ENCODE measurements around the gene RAPSN.

RAPSN gene

GRCh38 chr11:47448566-47449427, at the start of gene RAPSN:
Gene RAPSN (minus strand): TSS chr11:47449136. CDS start chr11:47448964, 172 bp downstream.
- DNase-seq: no peak

GRCh38 chr11:47498149-47498548, 49.2 kb upstream of the RAPSN start:
- DNase-seq: no peak

- DNase-seq: no peak
Measured at GRCh38 chr11:47496808-47497207, 47.9 kb upstream of the RAPSN start.

DNA sequence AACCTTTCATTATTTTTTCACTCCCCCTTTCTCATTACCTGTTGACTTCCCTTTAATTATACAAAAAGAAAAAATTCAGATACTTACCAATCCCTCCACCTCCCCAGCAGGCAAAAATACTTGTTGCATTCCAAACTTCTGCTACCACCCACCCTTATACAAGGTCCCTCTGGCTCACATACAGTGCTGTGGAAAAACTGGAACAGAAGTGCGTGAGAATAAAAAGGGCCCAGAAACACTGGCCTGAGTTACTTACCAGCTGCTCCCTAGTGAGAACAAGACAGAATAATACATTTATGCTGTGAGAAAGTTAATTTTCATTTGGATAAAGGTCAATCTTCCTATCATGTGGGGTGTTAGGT, 46.9 kb upstream of the RAPSN start:
- DNase-seq: no peak

GRCh38 chr11:47495011-47495855, 46.3 kb upstream of the RAPSN start:
- DNase-seq: no peak

DNA sequence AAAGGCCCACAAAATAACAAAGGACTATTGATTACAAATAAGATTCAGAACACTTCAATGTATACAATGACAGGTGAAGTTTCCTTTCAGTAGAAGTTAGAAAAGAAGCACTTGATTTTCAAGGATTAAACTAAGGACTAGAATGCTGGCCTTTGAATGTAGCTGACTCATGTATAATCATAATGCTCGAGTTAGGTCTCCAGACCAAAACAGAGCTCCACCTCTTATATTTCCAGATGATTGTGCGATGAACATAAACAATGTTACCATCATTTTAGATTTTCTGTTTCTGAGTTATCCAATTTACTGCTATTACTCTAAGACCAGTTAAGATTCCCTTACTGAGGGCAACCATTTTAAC, 40.4 kb upstream of the RAPSN start:
- DNase-seq: no peak

DNA sequence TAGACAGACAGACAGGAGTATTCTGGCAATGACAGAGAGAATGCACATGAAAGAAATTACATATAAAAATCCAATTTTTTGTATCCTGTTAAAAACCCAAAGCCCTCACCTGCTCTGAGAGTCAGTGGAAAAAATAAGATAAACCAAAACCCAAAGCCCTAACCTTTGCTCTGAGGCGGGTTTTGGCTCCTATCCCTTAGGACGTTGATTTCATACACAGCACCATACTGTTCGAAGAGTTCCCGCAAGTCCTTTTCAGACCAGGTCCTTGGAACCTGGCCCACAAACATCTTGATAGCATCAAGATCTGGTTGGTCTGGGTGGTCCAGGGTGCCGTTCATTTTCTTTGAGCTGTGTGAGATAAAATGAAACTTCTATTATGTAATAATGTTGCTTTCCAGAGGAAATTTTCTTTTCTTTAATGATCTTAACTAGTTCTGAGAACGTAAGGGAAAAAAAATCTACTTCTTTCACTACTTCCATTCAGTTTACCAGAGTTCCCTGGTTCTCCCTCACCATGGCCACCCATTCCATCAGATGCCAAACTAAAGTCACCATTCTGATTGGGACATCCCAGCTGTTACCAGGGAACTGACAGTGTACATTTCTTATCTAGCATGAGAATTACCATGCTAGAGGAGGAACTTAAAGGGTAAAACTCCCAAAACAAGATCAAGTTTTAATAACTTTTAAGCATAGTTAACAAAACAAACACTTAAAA, 39.9 kb upstream of the RAPSN start:
- no peak for DNase-seq

GRCh38 chr11:47488111-47488510, 39.2 kb upstream of the RAPSN start:
- DNase-seq: no peak

GRCh38 chr11:47487421-47487820, 38.5 kb upstream of the RAPSN start:
- no peak for DNase-seq

GRCh38 chr11:47485107-47485506, 36.2 kb upstream of the RAPSN start:
- no peak for DNase-seq

DNA sequence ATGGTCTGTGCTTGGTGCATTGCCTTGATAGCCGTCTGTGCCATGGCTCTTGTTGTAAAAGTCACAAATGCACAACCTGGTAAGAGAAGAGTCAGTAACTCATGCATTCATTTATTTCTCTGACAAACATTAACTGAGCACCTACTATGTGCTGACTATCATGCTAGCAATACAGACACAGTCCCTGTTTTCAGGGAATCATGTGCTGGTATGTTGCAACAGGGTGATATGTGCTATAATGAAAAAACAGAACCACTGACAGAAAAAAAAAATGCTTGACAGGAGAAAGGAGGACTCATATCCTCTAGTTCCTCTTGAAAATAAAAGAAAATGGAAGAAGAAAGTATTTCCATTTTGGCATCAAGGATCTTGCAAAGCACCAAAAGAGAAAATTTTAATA, 34.5 kb upstream of the RAPSN start:
- DNase-seq: no peak

- no peak for DNase-seq
Measured at GRCh38 chr11:47480762-47481161, 31.8 kb upstream of the RAPSN start.

- no peak for DNase-seq
Measured at GRCh38 chr11:47478651-47479329, 29.9 kb upstream of the RAPSN start.

- no peak for DNase-seq
Measured at GRCh38 chr11:47477753-47478152, 28.8 kb upstream of the RAPSN start.

DNA sequence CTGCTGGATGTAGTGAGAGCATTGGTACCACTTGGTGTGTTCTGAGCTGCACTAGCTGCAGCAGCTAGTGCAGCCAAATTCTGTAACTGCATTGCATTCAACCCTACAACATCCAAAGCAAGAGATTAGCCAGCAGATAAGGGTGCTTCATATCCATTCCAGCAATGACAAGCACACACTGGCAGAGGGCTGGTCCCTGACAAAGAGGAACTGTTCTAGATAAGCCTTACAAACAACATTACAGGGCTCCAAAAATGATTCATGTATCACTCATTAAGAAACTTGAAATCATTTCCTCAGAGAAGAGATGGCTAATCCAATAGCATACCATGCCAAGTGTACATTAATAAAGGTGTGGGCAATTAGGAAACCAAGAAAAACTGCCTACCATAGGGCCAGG, 28.4 kb upstream of the RAPSN start:
- peak; percentile 44 for DNase-seq

- no peak for DNase-seq
Measured at GRCh38 chr11:47470671-47471070, 21.7 kb upstream of the RAPSN start.

- DNase-seq: no peak
Measured at GRCh38 chr11:47469361-47470179, 20.6 kb upstream of the RAPSN start.

DNA sequence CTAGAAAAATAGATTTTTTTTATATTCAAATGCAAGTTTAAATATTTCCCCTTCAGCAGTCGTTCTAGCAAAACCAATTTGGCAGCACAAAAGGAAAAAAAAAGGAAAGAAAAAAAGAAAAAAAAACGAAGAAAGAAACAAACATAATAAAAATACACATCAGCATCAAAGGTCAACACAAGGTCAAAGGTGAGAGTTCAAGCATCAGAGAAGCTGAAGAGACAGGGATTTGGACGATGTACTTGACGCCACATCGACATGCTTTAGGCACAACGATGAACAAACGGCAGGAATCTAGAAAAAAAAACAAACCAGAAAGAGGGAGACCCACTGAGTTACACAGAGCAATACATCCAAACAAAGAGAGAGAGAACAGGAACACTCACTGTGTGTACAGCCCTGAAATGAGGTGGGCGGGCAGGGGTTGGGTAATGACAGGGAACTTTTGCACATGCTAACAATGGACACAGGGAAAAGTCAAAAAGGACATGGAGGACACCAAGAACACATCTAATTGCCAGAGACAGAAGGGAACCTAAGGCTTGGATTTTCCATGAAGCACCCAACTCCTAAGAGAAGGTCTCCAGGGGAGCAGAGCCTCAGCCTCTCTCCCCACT, 19.8 kb upstream of the RAPSN start:
- DNase-seq: no peak

GRCh38 chr11:47467357-47467756, 18.4 kb upstream of the RAPSN start:
- DNase-seq: no peak

- no peak for DNase-seq
Measured at GRCh38 chr11:47466701-47467250, 17.8 kb upstream of the RAPSN start.

- no peak for DNase-seq
Measured at GRCh38 chr11:47466201-47466600, 17.3 kb upstream of the RAPSN start.
